Peyer's patch (tissue), 4 donors: ENCODE results near the gene C9orf152. TPM values are rescaled to one million over a fixed set of nuclear protein-coding genes. Genes with fewer than 3 reads are reported as not detected.
"Not testable (repeated sequence)": the region's sequence is repeated elsewhere in the genome, so short reads cannot be mapped to it uniquely, and the experiment has no call there.

Experiments
- DNase-seq, 3 donors: peaks; one replicate each; pipeline ENCODE4 v3.0.0-alpha.2; 2017 to 2019
- H3K27ac ChIP-seq, 4 donors: fragments of 200-600 bp; sonication (generic); one replicate each; pipeline ENCODE4 v1.5.1; 2016 to 2019
- H3K27me3 ChIP-seq, 2 donors: fragments of 200-600 bp; sonication (generic); one replicate each; pipeline ENCODE4 v1.5.1; 2019
- H3K36me3 ChIP-seq, 3 donors: fragments of 200-600 bp; sonication (generic); one replicate each; pipeline ENCODE4 v1.5.1; 2016 to 2019
- H3K4me1 ChIP-seq, 4 donors: fragments of 200-600 bp; sonication (generic); one replicate each; pipeline ENCODE4 v1.5.1; 2016 to 2019
- H3K4me3 ChIP-seq, 4 donors: fragments of 200-600 bp; sonication (generic); 1 replicate in 3 of 4; 2 replicates in 1 of 4; pipeline ENCODE4 v1.5.1; 2016 to 2019; ENCODE audit warnings: mild to moderate bottlenecking in 1 of 4
- H3K9me3 ChIP-seq, 4 donors: fragments of 200-600 bp; sonication (generic); one replicate each; pipeline ENCODE4 v1.5.1; 2016 to 2019; ENCODE audit warnings: mild to moderate bottlenecking in 1 of 4
- POLR2A ChIP-seq, 2 donors: fragments of 450-650 bp; IDR thresholded peaks; one replicate each; pipeline ENCODE4 v1.5.1; 2017; ENCODE audit warnings: antibody characterized with exemption in 2 of 2, mild to moderate bottlenecking in 2 of 2, moderate library complexity in 2 of 2
- total RNA-seq, 4 donors: library from RNA; depleted of rRNA; stranded (reverse); fragments of >200 nt; gene quantifications; one replicate each; pipeline ENCODE4 v1.1.0, GENCODE V29; 2016
- TF ChIP-seq, protein P1 (sequence below), 6 experiments: fragments of 450-650 bp in 4 of 6; fragments of 200-600 bp in 2 of 6; sonication (generic) in 1 of 6; IDR thresholded peaks; one replicate each; pipeline ENCODE4 v1.5.1; 2017 to 2019; ENCODE audit warnings: antibody characterized with exemption in 6 of 6, mild to moderate bottlenecking in 3 of 6, moderate library complexity in 1 of 6

Gene C9orf152
- total RNA-seq, 4 donors from 2014 or later: 9.2 to 12.8 (median 10.9) TPM

GRCh38 chr9:110214586-110215355, 6.8 kb upstream of the C9orf152 start:
- H3K36me3 ChIP-seq: no peaks in the 10 kb centered on the region
- H3K9me3 ChIP-seq: no peaks in the 10 kb centered on the region
- H3K4me1 ChIP-seq: peaks cover 0 to 6% (median 0%) of the 10 kb centered on the region in 4 donors
- no peak overlapping the region for H3K27ac ChIP-seq
- TF ChIP-seq, protein P1, sequence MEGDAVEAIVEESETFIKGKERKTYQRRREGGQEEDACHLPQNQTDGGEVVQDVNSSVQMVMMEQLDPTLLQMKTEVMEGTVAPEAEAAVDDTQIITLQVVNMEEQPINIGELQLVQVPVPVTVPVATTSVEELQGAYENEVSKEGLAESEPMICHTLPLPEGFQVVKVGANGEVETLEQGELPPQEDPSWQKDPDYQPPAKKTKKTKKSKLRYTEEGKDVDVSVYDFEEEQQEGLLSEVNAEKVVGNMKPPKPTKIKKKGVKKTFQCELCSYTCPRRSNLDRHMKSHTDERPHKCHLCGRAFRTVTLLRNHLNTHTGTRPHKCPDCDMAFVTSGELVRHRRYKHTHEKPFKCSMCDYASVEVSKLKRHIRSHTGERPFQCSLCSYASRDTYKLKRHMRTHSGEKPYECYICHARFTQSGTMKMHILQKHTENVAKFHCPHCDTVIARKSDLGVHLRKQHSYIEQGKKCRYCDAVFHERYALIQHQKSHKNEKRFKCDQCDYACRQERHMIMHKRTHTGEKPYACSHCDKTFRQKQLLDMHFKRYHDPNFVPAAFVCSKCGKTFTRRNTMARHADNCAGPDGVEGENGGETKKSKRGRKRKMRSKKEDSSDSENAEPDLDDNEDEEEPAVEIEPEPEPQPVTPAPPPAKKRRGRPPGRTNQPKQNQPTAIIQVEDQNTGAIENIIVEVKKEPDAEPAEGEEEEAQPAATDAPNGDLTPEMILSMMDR (IDR thresholded peaks at IDR 0.05): no peak
- no peak for TF ChIP-seq POLR2A (IDR thresholded peaks at IDR 0.05)
- H3K27me3 ChIP-seq: no peaks in the 10 kb centered on the region
- DNase-seq: no peak
- H3K4me3 ChIP-seq: no peak overlapping the region

GRCh38 chr9:110214090-110214489, 6.1 kb upstream of the C9orf152 start:
- TF ChIP-seq, protein P1 (IDR thresholded peaks at IDR 0.05): no peak
- no peak for TF ChIP-seq POLR2A (IDR thresholded peaks at IDR 0.05)
- DNase-seq: no peak
- H3K27ac ChIP-seq: peak overlapping the region in 1 of 4 donors; percentile 14

DNA sequence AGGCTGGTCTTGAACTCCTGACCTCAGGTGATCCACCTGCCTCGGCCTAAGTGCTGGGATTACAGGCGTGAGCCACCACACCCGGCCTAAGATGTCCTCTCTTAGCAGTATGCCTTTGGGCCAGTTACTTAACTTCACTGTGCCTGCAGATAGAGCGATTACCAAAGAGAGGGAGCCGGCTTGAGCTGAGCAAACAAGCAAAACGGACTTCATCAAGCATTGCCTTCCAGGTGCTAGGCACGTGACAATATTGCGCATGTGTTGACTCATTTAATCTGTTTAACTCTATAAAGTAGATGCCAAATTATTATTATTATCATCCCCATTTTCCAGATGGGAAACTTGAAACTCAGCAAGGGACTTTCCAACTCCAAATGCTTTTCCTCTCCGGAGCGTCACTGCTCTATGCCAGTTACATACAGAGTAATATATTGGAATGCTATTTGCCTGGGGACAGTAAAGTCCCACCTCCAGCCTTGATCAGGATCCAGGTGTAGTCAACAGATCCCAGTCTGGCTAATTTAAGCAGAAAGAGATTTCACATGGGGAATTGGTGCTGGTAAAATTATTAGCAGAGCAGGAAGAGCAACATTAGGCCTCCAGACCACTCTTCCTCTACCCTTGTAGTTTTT, 5.6 kb upstream of the C9orf152 start:
- DNase-seq: peak in 1 of 3 donors; percentile 68
- no peak overlapping the region for H3K4me3 ChIP-seq
- H3K27ac ChIP-seq: peak overlapping the region in 1 of 4 donors; percentile 14
- H3K27me3 ChIP-seq: no peaks in the 10 kb centered on the region
- H3K4me1 ChIP-seq: peaks cover 0 to 7% (median 0%) of the 10 kb centered on the region in 4 donors
- no peaks in the 10 kb centered on the region for H3K9me3 ChIP-seq
- TF ChIP-seq POLR2A (IDR thresholded peaks at IDR 0.05): no peak
- TF ChIP-seq, protein P1 (IDR thresholded peaks at IDR 0.05): no peak
- no peaks in the 10 kb centered on the region for H3K36me3 ChIP-seq

More at GRCh38 chr9:110214090-110214489, 6.1 kb upstream of the C9orf152 start:
- Histone ChIP-seq H3K36me3 (no peaks in the 10 kb centered on the region), H3K4me1 (peaks cover 0 to 6% (median 0%) of the 10 kb centered on the region in 4 donors), H3K4me3 (no peak overlapping the region), H3K9me3 (no peaks in the 10 kb centered on the region), H3K27me3 (no peaks in the 10 kb centered on the region)

- H3K36me3 ChIP-seq: no peaks in the 10 kb centered on the region
- DNase-seq: peak in 2 of 3 donors; percentile 70 to 79
- no peaks in the 10 kb centered on the region for H3K27me3 ChIP-seq
- peak overlapping the region in 3 of 4 donors; percentile 63 to 84 (median 74) for H3K27ac ChIP-seq
- TF ChIP-seq POLR2A (IDR thresholded peaks at IDR 0.05): peak in 1 of 2 donors; percentile 17
- TF ChIP-seq, protein P1 (IDR thresholded peaks at IDR 0.05): no peak
- H3K9me3 ChIP-seq: no peaks in the 10 kb centered on the region
- peaks cover 0 to 15% (median 0%) of the 10 kb centered on the region in 4 donors for H3K4me1 ChIP-seq
- H3K4me3 ChIP-seq: peak overlapping the region in 2 of 4 donors; percentile 22 to 34
Measured at GRCh38 chr9:110207071-110207641, 803 bp downstream of the C9orf152 start.

GRCh38 chr9:110206389-110206788, 1.6 kb downstream of the C9orf152 start:
- Histone ChIP-seq H3K27me3 (no peaks in the 10 kb centered on the region), H3K4me1 (peaks cover 0 to 15% (median 0%) of the 10 kb centered on the region in 4 donors), H3K4me3 (peak overlapping the region in 3 of 4 donors; percentile 2 to 34 (median 22)), H3K27ac (peak overlapping the region in 3 of 4 donors; percentile 63 to 84 (median 74)), H3K36me3 (no peaks in the 10 kb centered on the region), H3K9me3 (no peaks in the 10 kb centered on the region)
- no peak for DNase-seq
- TF ChIP-seq, protein P1 (IDR thresholded peaks at IDR 0.05): no peak
- TF ChIP-seq POLR2A (IDR thresholded peaks at IDR 0.05): no peak

- Histone ChIP-seq H3K4me1 (peaks cover 0 to 15% (median 0%) of the 10 kb centered on the region in 4 donors), H3K27ac (peak overlapping the region in 2 of 4 donors; percentile 74 to 84), H3K4me3 (peak overlapping the region in 2 of 4 donors; percentile 22 to 34)
- not testable (repeated sequence) for H3K27me3 ChIP-seq, H3K36me3 ChIP-seq, H3K9me3 ChIP-seq
- peak in 1 of 3 donors; percentile 53 for DNase-seq
Measured at GRCh38 chr9:110205612-110206011, 2.3 kb downstream of the C9orf152 start.
